GM10266 (cell line): Measurements from ENCODE around the gene POMT1.
"Not testable (repeated sequence)": the region's sequence is repeated elsewhere in the genome, so short reads cannot be mapped to it uniquely, and the experiment has no call there.

Experiments used
- DNase-seq: peaks from one replicate; pipeline ENCODE4 v3.0.0; 2012; ENCODE audit errors: extremely low spot score
- TF ChIP-seq, protein P1 (sequence below): IDR thresholded peaks from 2 replicates; pipeline ENCODE4 v1.5.1; 2012; ENCODE audit warnings: mild to moderate bottlenecking, low read depth; ENCODE audit not compliant: control insufficient read depth, insufficient read depth; ENCODE audit errors: missing control alignments

POMT1 gene

DNA sequence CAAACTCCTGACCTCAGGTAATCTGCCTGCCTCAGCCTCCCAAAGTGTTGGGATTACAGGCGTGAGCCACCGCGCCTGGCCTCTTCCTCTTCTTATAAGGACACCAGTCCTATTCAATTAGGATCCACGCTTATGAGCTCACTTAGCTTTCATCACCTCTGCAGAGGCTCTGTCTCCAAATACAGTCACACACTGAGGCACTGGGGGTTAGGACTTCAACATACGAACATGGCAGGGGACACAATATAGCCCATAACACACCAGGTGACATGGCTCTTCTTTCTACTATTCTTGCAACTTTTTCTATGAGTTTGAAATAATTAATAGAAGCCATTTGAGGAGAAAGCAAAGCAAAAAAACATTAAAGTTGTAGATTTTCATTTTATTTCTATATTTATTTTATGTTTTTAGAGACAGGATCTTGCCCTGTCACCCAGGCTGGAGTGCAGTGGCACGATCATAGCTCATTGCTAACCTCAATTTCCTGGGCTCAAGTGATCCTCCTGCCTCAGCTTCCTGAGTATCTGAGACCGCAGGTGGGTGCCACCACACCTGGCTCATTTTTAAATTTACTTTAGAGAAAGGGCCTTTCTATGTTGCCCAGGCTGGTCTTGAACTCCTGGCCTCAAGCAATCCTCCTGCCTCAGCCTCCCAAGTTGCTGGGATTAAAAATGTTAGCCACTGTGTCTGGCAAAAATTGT, 36.7 kb downstream of the POMT1 start:
- TF ChIP-seq, protein P1, sequence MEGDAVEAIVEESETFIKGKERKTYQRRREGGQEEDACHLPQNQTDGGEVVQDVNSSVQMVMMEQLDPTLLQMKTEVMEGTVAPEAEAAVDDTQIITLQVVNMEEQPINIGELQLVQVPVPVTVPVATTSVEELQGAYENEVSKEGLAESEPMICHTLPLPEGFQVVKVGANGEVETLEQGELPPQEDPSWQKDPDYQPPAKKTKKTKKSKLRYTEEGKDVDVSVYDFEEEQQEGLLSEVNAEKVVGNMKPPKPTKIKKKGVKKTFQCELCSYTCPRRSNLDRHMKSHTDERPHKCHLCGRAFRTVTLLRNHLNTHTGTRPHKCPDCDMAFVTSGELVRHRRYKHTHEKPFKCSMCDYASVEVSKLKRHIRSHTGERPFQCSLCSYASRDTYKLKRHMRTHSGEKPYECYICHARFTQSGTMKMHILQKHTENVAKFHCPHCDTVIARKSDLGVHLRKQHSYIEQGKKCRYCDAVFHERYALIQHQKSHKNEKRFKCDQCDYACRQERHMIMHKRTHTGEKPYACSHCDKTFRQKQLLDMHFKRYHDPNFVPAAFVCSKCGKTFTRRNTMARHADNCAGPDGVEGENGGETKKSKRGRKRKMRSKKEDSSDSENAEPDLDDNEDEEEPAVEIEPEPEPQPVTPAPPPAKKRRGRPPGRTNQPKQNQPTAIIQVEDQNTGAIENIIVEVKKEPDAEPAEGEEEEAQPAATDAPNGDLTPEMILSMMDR, result no peak
- no peak for DNase-seq

DNA sequence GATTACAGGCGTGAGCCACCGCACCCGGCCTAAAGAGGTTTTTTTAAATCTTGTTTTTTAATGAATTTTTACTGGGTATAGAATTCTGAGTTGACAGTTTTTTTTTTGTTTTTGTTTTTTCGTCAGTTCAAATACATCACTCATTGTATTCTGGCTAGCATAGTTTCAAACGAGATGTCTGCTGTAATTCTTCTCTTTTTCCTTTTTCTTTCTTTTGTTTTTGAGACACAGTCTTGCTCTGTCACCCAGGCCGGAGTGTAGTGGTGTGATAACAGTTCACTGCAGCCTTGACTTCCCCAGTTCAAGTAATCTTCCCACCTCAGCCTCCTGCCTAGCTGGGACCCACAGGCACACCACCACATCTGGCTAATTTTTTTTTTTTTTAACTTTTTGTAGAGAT, 40.4 kb downstream of the POMT1 start:
- TF ChIP-seq, protein P1, result no peak
- DNase-seq, result no peak

DNA sequence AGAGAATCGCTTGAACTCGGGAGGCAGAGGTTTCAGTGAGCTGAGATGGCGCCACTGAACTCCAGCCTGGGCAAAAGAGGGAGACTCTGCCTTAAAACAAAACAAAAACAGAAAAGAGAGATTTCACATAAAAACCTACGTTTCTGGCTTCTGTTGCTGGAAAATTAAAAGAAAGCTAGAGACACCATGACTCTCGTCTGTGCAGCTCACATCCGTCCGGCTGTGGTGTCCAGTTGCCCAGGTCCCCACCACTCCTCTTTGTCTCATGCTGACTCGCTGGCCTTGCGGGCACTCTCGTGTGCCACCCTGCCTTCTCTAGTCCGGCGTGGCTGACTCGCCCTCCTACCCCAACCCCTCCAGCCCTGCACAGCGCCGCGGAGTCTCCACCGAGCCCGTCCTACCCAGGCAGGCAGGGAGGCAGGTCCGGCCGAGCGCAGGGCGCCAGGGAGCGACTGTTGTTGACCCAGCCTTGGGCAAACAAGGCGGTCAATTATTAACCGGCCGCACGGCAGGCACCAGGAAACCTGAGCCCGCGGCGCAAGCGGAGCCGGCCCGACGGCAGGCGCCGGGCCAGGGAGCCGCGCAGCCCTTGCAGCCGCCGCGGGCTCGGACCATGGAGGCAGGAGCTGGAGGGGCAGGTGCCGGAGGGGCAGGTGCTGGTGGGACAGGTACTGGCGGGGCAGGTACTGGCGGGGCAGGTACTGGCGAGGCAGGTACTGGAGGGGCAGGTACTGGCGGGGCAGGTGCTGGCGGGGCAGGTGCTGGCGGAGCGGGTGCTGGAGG, 42.5 kb downstream of the POMT1 start, which contains the start of gene PRRT1B:
PRRT1B (plus strand) TSS at position 521 of the 783 bp plus-strand sequence; CDS start at position 614, 93 bp downstream.
- DNase-seq, result no peak
- TF ChIP-seq, protein P1, result no peak

DNA sequence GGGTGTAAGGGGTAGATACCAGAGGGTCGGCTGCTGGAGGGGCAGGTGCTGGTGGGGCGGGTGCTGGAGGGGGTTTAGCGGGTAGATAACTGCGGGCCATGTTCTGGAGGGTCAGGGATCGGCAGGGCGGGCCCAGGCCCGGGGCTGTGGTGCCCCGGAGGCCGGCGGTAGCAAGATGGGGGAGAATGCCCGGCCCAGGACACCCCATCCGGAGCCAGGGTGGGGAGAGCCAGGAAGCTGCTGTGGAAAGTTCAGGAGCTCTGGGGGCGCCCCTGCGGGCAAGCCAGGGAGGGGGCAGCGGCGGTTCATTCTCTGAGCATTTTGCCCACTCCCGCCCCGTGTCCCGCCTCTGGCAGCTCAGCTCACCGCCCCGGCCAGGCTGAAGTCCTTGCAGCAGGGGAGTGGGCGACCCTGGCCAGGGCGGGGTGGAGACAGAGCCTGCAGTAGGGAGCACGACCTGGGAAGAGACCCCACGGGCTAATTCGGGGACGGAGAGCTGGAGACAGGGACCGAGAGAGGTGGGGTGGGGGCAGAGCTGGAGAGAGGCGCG, 43.1 kb downstream of the POMT1 start:
- TF ChIP-seq, protein P1, result no peak
- DNase-seq, result peak; percentile 36

DNA sequence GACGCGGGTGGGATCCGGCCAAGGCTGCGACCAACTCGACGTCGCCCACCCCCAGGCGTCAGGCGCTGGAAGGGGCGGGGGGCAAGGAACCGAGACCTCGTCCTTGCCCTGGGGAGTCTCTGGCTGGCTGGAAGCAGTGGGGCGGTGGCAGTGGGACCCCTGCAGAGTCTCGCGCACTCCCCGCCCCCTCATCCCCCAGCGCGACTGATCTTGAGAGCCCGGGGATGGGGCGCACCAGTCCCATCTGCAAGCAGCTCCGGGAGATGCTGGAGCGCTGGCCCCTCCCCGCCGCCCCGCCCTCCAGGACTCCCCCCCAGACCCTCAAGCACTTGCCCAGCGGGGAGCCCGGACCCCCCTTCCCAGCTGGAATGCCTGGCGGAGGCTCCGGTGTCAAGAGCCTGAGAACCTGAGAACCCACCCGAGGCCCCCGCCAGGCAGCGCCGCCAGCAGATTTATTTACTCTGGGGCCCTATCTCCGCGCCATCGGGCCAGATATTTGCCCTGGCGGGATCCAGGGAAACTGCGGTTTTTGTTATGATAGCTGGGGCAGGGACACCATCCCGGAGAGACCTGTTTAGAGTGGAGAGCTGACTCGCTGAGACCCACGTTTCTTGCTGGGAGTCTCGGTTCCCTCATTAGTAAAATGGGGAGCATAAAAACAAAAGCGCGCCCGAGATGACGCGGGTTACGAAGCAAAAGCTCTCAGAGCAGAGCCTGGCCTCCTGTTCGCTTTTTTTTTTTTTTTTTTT, 43.8 kb downstream of the POMT1 start:
- TF ChIP-seq, protein P1, result no peak
- DNase-seq, result peak; percentile 49

DNA sequence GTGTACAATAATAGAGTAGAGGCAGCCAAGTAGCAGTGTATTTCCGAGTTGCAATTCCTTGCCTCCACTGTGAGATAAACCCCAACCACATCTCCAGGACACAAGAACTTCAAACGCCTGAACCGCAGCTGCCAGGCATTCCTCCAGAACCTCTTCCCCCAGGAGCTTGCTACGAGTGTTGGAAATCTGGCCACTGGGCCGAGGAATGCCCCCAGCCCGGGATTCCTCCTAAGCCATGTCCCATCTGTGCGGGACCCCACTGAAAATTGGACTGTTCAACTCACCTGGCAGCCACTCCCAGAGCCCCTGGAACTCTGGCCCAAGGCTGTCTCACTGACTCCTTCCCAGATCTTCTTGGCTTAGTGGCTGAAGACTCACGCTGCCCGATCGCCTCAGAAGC, 46.5 kb downstream of the POMT1 start:
- DNase-seq, result not testable (repeated sequence)

DNA sequence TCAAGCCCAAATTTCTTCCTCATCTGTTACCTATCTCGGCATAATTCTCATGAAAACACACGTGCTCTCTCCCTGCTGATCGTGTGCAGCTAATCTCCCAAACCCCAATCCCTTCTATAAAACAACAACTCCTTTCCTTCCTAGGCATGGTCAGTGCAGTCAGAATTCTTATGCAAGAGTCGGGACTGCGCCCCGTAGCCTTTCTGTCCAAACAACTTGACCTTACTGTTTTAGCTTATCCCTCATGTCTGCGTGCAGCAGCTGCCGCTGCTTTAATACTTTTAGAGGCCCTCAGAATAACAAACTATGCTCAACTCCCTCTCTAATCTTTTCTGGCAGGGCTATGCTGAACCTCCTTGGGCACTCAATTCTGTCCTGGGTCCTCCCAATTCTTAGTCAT, 47.7 kb downstream of the POMT1 start:
- not testable (repeated sequence) for DNase-seq
